PFSK-1 (cell line): ENCODE data around the gene SIRT6.

Experiments
- FOXP2 ChIP-seq: optimal IDR thresholded peaks from 2 replicates; pipeline ENCODE3; 2011; ENCODE audit warnings: borderline replicate concordance, control low read depth, inconsistent platforms; ENCODE audit not compliant: insufficient read depth; ENCODE audit errors: extremely low read length, extremely low read depth
- POLR2AphosphoS5 ChIP-seq: IDR thresholded peaks from 2 replicates; pipeline ENCODE4 v1.6.1; 2012; ENCODE audit warnings: low read depth, mild to moderate bottlenecking, control low read depth, low read length, moderate library complexity

DNA sequence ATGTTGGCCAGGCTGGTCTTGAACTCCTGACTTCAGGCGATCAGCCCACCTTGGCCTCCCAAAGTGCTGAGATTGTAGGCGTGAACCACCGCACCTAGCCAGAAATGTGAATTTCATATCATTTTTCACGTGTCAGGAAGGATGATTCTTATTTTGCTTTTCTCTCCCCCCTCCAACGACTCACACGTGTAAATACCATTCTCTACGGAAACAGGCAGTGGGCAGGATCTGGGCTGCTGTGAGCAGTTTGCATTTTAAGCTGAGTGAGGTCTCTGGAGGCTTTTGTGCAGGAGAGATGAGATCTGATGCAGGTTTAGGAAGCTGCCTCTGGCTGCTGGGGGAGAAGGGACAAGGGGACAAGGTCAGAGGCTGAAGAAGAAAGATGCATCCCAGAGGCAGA lies 12.0 kb upstream of the SIRT6 start:
- TF ChIP-seq FOXP2 (no peak), POLR2AphosphoS5 (no peak)
